Astrocyte of the hippocampus (primary cell): ENCODE results near the gene XKRX.

Experiments used
- DNase-seq: peaks from one replicate; pipeline ENCODE4 v3.0.0; 2011; ENCODE audit warnings: low read depth, low spot score

The XKRX gene

DNA sequence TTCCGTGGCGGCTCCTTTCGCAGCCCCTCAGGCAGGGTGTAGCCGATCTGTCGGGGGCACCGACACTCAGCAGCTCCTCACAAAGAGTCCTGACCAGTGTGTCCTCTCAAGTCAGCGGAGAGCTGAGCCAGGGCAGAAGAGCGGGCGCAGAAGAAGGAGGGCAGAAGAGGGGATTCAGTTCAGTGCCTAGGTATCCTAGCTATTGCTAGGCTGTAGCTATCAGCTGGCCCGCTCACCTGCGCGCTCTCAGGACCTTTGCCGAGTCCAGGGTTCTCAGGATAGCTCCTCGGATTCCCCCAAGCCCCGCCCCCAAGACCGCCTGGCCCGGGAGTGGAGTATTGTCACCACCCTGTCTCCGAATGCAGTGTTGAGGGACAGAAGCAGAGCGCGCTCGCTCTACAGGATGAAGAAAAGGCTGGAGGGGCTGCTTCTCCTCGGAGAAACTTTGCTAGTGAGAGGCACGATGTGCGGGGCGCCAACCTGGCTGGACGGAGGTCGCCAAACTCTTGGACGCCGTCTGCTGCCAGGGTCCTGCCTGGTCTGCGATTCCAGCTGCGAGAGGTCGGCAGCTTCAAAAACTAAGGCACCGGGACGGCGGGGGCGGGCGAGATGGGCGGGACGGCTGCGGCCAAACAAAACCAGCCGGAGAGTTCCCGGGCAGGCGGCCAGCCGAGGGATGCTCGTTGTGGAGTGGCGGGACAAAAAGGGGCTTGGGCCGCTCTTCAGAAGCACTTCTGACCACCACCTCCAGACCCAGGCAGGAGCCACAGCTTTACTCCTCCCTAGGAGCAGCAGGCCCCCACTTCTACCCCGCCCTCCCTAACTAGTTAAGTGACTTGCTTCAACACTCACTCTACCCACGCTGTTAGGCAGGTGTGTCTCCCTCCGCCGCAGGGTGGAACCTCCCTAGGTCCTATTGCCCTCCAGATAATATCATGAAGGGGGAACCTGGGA lies at the start of gene XKRX:
TSS of gene XKRX (minus strand) at position 258 of the 954 bp plus-strand sequence. CDS start 613 bp downstream, outside the sequence.
- peak; percentile 52 for DNase-seq

GRCh38 chrX:100976211-100976610 lies 47.5 kb upstream of the XKRX start:
- DNase-seq = no peak

DNA sequence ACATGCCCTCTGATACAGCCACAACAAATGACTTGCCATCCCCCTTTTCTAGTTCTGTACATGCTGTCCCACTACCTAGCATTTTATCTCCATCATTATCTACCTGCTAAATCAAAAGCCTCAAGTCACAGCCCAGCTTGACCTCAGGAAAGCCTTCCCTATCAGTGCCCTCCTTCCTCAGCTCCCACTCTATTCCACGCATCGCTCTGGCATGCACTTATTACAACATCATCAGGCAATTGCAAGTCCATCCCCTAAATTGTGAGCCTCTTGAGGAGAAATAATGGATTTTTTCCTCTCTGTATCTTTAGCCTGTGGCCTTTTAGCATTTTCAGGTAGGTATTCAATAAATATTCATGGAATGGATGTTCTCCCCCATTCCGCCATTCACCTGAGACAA lies 46.5 kb upstream of the XKRX start:
- DNase-seq = no peak

DNA sequence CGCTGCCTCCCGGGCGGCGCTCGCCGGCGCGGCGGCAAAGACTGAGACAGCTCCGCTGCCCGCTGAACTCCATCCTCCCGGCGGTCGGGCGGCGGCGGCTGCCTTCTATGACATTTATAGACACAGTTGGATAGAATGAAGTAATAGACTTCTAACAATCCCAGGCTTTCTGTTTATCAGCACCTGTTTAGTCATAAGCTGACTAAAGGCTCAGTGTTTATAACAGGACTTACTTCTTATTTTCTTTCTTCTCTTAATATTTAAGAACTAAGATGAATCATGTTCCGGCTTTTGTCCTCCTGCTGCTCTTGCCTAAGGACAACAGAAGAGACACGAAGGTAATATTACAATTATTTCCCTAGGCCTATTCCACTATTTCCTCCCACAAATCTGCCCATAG lies 44.7 kb upstream of the XKRX start:
- DNase-seq = no peak

- no peak for DNase-seq
These were observed 41.2 kb upstream of the XKRX start for GRCh38 chrX:100969936-100970335.

GRCh38 chrX:100969408-100969807 lies 40.7 kb upstream of the XKRX start, which contains the start of gene ARL13A:
Gene ARL13A, plus strand, starts transcription at chrX:100969708. Its CDS starts 3,982 bp downstream, at chrX:100973690.
- DNase-seq = no peak

DNA sequence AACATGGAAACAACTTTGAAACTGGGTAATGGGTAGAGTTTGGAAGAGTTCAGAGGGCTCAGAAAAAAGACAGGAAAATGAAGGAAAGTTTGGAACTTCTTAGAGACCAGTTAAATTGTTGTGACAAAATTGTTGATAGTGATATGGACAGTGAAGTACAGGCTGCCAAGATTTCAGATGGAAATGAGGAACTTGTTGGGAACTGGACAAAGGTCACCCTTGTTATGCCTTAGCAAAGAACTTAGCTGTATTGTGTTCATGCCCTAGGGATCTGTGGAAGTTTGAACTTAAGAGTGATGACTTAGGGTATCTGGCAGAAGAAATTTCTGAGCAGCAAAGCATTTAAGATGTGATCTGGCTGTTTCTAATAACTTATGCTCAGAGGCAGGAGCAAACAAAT lies 35.6 kb upstream of the XKRX start:
- no peak for DNase-seq

DNA sequence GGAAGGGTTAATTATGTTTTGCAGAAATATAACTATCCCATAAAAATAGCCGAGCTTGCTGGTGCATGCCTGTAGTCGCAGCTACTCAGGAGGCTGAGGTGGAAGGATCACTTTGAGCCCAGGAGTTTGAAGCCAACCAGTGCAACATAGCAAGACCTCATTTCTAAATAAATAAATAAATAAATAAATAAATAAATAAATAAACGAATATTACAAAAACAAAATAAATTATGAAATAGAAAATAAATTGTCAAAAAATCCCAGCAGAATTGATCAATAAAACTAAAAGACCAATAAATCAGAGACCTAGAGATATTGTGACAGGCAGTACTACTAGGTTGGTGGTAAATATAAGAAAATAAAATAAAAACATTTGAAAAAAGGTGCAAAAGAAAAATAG lies 34.1 kb upstream of the XKRX start:
- DNase-seq = no peak

DNA sequence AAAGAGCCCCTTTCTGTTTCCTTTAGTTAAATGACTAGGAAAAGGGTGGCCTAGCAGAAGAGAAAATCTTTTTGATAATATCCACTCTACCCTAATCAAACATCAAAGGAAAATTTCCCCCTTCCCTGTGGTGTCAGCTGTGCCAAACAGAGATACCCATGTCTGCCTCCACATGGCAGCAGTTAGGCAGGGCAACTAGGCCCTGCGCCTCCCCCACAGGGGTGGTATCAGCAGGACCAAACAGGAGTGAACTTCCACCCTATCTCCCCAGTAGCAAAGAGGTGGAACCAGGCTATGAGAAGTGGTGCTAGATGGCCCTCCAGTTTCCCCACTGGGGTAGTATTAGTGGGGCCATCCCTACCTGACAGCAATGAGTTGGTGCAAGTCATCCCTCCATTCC lies 19.8 kb upstream of the XKRX start:
- no peak for DNase-seq

GRCh38 chrX:100946299-100946927 lies 17.7 kb upstream of the XKRX start:
- no peak for DNase-seq

GRCh38 chrX:100944601-100945000 lies 15.9 kb upstream of the XKRX start:
- peak; percentile 11 for DNase-seq

GRCh38 chrX:100939333-100939732 lies 10.6 kb upstream of the XKRX start:
- no peak for DNase-seq

- DNase-seq = no peak
These were observed 7.0 kb upstream of the XKRX start for GRCh38 chrX:100935767-100936166.

- DNase-seq = no peak
These were observed 3.2 kb upstream of the XKRX start for GRCh38 chrX:100931925-100932285.

DNA sequence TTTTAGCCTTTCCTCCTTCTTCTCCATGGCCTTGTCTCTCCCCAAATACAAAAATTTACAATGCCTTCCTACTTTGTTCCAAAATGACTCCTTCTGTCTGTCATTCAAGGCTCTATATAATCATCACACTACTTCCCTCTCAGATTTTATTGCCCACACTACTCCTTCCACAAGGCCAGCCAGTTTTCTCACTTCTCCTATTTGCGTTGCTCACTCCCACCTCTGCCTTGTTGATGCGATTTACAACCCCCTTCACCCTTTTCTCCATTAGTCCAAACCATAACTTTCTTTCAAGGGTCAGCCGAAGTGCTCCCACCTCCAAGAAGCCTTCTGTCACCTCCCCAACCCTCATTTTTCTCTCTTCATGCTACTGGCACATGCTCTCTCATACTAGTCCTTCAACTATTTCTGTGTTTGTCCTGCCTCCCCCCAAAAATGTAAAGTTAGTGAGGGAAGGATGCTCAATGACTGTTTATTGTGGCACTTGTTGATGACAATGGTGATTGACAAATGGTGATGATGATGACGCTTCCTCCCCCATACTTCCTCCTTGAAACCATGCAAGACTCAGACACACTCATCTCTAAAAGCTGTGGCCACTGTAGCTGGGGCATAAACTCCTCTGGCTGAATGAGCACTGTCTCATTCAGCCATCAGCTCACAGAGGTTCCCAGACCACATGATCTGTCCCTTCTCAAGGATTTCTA lies 2.7 kb upstream of the XKRX start:
- DNase-seq = no peak

GRCh38 chrX:100926453-100926852 lies 2.3 kb downstream of the XKRX start:
- DNase-seq = no peak

GRCh38 chrX:100924375-100924774 lies 4.3 kb downstream of the XKRX start:
- DNase-seq = no peak

- DNase-seq = no peak
These were observed 13.2 kb downstream of the XKRX start for GRCh38 chrX:100915562-100915961.

- no peak for DNase-seq
These were observed 15.6 kb downstream of the XKRX start for GRCh38 chrX:100913111-100913510.

DNA sequence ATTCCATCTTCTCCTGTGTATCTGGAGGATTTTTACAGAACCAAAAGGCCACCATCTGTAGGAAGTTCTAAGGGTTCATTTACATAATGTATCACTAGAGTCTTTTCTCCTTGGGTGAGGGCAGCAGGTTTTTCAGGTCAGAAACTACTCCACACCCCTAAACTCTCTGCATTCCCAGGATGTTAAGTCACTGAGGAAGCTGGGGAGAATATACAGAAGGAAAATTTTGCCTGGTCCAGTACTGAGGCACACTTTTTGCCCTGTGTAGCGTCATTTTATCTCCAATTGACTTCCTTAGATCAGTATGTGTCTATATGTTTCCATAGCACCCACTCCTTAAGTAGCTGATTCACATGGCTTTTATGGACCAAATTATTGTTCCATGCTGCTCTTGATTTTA lies 17.0 kb downstream of the XKRX start:
- peak; percentile 2 for DNase-seq

DNA sequence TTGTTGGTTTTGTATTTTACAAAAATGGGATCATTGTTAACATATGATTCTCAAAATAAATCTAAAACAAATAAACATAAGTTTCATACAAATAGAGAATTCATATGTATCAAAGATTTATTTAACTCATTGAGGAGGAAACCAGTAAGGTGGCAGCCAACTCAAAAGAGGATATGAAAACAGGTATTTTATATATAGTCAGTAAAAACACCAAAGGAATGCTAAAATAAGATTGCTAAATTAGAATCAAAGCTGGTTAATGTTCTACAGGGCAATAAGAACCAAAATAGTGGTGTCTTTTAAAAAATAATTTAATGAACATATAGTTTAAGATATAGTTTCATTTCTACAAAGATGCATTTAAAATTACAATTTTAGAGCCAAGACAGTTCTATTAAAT lies 23.1 kb downstream of the XKRX start:
- no peak for DNase-seq

- DNase-seq = no peak
These were observed 24.3 kb downstream of the XKRX start for GRCh38 chrX:100904433-100904832.
